H1 (cell line): Measurements from ENCODE around the gene TEAD1.

Experiments
- CBX8 ChIP-seq: fragments of 300-800, 300-1000 bp; sonication (generic); IDR thresholded peaks from 2 replicates; pipeline ENCODE4 v1.7.1; 2016; ENCODE audit warnings: low read depth, low read length, borderline replicate concordance
- CTCF ChIP-seq, 3 experiments: IDR thresholded peaks; 1 replicate in 2 of 3; 2 replicates in 1 of 3; pipeline versions ENCODE4 v1.5.1 to v1.6.1; 2011; ENCODE audit warnings: low read length in 3 of 3, mild to moderate bottlenecking in 3 of 3, inconsistent platforms in 2 of 3, low read depth in 1 of 3, moderate library complexity in 1 of 3; ENCODE audit not compliant: insufficient read depth in 1 of 3; ENCODE audit errors: control extremely low read depth in 1 of 3
- EGR1 ChIP-seq: IDR thresholded peaks from 2 replicates; pipeline ENCODE4 v1.6.1; 2011; ENCODE audit warnings: low read depth, low read length, borderline replicate concordance
- JUND ChIP-seq: IDR thresholded peaks from 2 replicates; pipeline ENCODE4 v1.6.1; 2011; ENCODE audit warnings: mild to moderate bottlenecking, improper control_type of control experiment, low read length
- POLR2A ChIP-seq, 2 experiments: IDR thresholded peaks; 1 replicate in 1 of 2; 2 replicates in 1 of 2; pipeline ENCODE4 v1.6.1; 2011; ENCODE audit warnings: low read depth in 2 of 2, low read length in 2 of 2, mild to moderate bottlenecking in 2 of 2; ENCODE audit errors: control extremely low read depth in 1 of 2
- SP1 ChIP-seq: IDR thresholded peaks from 2 replicates; pipeline ENCODE4 v1.6.1; 2011; ENCODE audit warnings: low read depth, low read length
- USF2 ChIP-seq: IDR thresholded peaks from 2 replicates; pipeline ENCODE4 v1.6.1; 2011; ENCODE audit warnings: low read length, improper control_type of control experiment
- TF ChIP-seq, protein P1 (sequence below): IDR thresholded peaks from 2 replicates; pipeline ENCODE4 v1.6.1; 2012; ENCODE audit warnings: inconsistent platforms

DNA sequence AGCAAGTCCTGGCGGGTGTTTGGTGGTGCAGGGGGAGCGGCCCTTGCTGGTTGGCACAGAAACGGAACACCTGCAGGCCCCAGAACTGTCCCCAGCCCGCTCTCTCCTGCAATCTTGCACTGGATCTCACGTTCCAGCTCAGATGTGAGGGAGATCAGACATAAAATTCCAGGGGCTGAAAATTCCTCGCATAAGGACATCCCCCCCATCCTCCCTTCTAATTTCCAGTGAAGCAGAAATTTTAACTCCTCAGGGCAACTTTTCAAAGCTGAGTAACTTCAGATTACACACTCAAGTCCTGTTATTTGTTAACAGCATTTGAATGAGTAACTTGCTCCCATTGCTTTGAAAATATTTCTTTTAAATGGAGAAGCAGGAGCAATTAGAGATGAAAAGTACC is 294.6 kb downstream of the TEAD1 start:
- TF ChIP-seq POLR2A (IDR thresholded peaks at IDR 0.05; ENCODE audit: control extremely low read depth in 1 of 2, low read depth in 2 of 2, low read length in 2 of 2) = no peak
- no peak for TF ChIP-seq CTCF (IDR thresholded peaks at IDR 0.05; ENCODE audit: control extremely low read depth in 1 of 3, insufficient read depth in 1 of 3, low read depth in 1 of 3, low read length in 3 of 3)
- no peak for TF ChIP-seq SP1
- TF ChIP-seq EGR1 = no peak
- TF ChIP-seq, protein P1, sequence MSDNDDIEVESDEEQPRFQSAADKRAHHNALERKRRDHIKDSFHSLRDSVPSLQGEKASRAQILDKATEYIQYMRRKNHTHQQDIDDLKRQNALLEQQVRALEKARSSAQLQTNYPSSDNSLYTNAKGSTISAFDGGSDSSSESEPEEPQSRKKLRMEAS = no peak
- no peak for TF ChIP-seq CBX8
- no peak for TF ChIP-seq USF2
- TF ChIP-seq JUND = no peak
